Activated T-cell treated with anti-CD3 and anti-CD28 coated beads, Interleukin-2, amount 50 U/mL, for 48 hours (primary cell): ENCODE results near the gene KCNIP3.
"Not testable (repeated sequence)": the region's sequence is repeated elsewhere in the genome, so short reads cannot be mapped to it uniquely, and the experiment has no call there.

Experiments used
- DNase-seq, 2 experiments: peaks; one replicate each; pipeline ENCODE4 v3.0.0-alpha.2; 2020

The KCNIP3 gene

GRCh38 chr2:95433373-95433772, 136.2 kb downstream of the KCNIP3 start:
- DNase-seq = not testable (repeated sequence)

GRCh38 chr2:95433973-95434372, 136.8 kb downstream of the KCNIP3 start:
- not testable (repeated sequence) for DNase-seq

- not testable (repeated sequence) for DNase-seq
These were observed 137.4 kb downstream of the KCNIP3 start for GRCh38 chr2:95434507-95435076.

- not testable (repeated sequence) for DNase-seq
These were observed 138.2 kb downstream of the KCNIP3 start for GRCh38 chr2:95435162-95435871.
